Caki2 (cell line): ENCODE measurements around the gene F2R. TPM values are rescaled to one million over a fixed set of nuclear protein-coding genes. Genes with fewer than 3 reads are reported as not detected.
"Not testable (repeated sequence)": the region's sequence is repeated elsewhere in the genome, so short reads cannot be mapped to it uniquely, and the experiment has no call there.

Experiments used
- DNase-seq: peaks from one replicate; pipeline ENCODE4 v3.0.0-alpha.2; 2015; ENCODE audit warnings: low read depth
- in situ Hi-C: cut with HindIII; loops from 2 replicates; pipeline ENCODE4 v1.10.0; 2016; ENCODE audit warnings: low sequenced_read_pairs, low pct_unique_long_range_greater_than_20kb, mixed read lengths
- total RNA-seq: library from RNA; depleted of rRNA; stranded (reverse); fragments of >200 nt; shearing (Covaris generic); gene quantifications from 2 replicates; pipeline ENCODE4 v1.2.3, GENCODE V29; 2014; ENCODE audit warnings: low replicate concordance; rRNA removed

The F2R gene
- total RNA-seq, 1 experiment from 2014 or later = 12.0 TPM

DNA sequence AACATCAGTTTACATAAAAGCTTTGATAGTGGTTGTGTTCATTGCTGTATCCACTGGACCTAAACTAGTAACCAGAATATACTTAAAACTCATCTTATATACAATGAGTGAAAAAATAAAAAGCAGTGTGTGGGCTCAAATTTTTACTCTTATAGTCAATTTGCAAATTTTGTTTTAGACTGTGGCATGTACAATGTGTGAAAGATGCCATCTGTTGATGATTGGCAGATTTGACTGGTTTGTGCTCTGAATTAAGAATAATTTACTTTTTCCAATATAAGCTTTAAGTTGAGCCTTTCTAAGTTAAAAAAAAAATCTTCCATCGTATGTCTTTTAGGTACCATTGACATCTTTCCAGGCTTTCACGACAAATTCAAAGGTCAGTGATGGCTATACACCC is 60.5 kb downstream of the F2R start:
- no peak for DNase-seq
- in situ Hi-C loops = no loop called here

DNA sequence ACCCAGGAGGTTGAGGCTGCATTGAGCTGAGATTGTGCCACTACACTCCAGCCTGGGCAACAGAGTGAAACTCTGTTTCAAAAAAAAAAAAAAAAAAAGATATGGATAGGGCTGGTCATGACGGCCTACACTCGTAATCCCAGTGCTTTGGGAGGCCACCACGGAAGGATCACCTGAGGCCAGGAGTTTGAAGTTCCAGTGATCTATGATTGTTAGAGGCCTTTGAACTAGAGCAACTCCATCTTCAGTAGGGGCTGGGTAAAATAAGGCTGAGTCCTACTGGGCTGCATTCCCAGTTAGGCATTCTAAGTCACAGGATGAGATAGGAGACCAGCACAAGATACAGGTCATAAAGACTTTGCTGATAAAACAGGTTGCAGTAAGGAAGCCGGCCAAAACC is 64.7 kb downstream of the F2R start:
- DNase-seq, in situ Hi-C loops: not testable (repeated sequence)

DNA sequence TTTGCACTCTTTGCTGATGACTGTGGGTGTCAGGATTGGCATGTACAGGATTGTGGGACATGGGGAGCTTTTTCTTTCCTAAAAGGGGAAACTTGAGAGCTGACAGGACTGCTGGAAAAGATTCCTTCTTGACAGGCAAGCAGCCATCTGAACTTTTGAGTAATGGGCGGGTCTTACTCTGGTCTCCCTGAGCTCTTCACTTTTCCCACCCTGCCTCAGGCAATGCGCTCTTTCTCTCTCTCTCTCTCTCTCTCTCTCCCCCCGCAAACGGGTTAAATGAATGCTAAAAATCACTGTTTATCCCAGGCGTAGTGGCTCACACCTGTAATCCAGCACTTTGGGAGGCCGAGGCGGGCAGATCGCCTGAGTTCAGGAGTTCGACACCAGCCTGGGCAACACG is 65.8 kb downstream of the F2R start:
- DNase-seq = no peak
- in situ Hi-C loops = no loop called here

DNA sequence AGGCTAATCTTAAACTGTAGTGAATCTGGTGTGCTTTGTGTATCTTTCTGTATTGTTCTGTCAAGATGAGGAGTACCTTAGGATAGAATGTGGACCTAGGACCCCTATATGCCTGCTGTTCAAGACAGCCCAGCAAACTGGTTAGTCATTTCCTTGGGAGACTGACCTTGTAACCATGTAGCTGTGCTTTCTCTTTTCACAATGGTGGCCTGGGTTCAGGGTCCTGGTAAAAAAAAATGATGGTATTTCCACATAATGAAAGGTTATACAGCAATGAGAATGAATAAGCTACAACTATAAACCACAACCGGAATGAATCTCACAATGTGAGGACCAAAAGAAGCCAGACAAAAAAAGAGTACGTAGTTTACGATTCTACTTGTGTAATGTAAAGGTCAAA is 66.5 kb downstream of the F2R start:
- no peak for DNase-seq
- in situ Hi-C loops = no loop called here

Other genes with a start within 250 kb of the F2R start
- gene F2RL2, start 92.7 kb upstream of the F2R start, total RNA-seq = 2.8 and 11.2 TPM in 2 replicates
- gene F2RL1, start 102.9 kb downstream of the F2R start, total RNA-seq = 10.7 and 11.9 TPM in 2 replicates
- gene S100Z, start 133.9 kb downstream of the F2R start, total RNA-seq = not detected in 2 replicates
- not detected in 2 replicates for gene CRHBP, start 236.9 kb downstream of the F2R start, total RNA-seq